Endothelial cell of umbilical vein (primary cell): ENCODE results near the gene TUBB1.

ENCODE experiments used
- EZH2 ChIP-seq: IDR thresholded peaks from 2 replicates; pipeline ENCODE4 v1.6.1; 2012; ENCODE audit warnings: borderline replicate concordance, low read depth, mild to moderate bottlenecking, moderate library complexity, low read length, inconsistent platforms; ENCODE audit not compliant: severe bottlenecking
- GATA2 ChIP-seq: IDR thresholded peaks from 2 replicates; pipeline ENCODE4 v1.7.0; 2011; ENCODE audit warnings: low read depth, mild to moderate bottlenecking, moderate library complexity, mixed read lengths, low read length; ENCODE audit not compliant: insufficient read length, insufficient read depth
- JUN ChIP-seq: IDR thresholded peaks from 2 replicates; pipeline ENCODE4 v1.6.1; 2011; ENCODE audit warnings: borderline replicate concordance, low read depth; ENCODE audit not compliant: insufficient read length, insufficient read depth
- MYC ChIP-seq: IDR thresholded peaks from one replicate; pipeline ENCODE4 v1.6.1; 2011; ENCODE audit warnings: mild to moderate bottlenecking, low read depth, low read length
- POLR2A ChIP-seq: IDR thresholded peaks from 2 replicates; pipeline ENCODE4 v1.6.1; 2012; ENCODE audit warnings: low read depth, mild to moderate bottlenecking, control low read depth, low read length
- POLR2AphosphoS5 ChIP-seq: IDR thresholded peaks from 2 replicates; pipeline ENCODE4 v1.6.1; 2012; ENCODE audit warnings: low read depth, mild to moderate bottlenecking, control low read depth, low read length, moderate library complexity; ENCODE audit not compliant: insufficient read depth
- TF ChIP-seq, protein P1 (sequence below), 2 donors: IDR thresholded peaks; 1 replicate in 1 of 2; 2 replicates in 1 of 2; pipeline ENCODE4 v1.5.1; 2011; ENCODE audit warnings: low read length in 2 of 2, mild to moderate bottlenecking in 2 of 2, moderate library complexity in 2 of 2, control low read depth in 1 of 2, inconsistent platforms in 1 of 2, low read depth in 1 of 2; ENCODE audit not compliant: insufficient read depth in 1 of 2; ENCODE audit errors: extremely low read depth in 1 of 2
- TF ChIP-seq, protein P2 (sequence below): IDR thresholded peaks from 2 replicates; pipeline ENCODE4 v1.6.1; 2011; ENCODE audit not compliant: insufficient read depth, insufficient read length

DNA sequence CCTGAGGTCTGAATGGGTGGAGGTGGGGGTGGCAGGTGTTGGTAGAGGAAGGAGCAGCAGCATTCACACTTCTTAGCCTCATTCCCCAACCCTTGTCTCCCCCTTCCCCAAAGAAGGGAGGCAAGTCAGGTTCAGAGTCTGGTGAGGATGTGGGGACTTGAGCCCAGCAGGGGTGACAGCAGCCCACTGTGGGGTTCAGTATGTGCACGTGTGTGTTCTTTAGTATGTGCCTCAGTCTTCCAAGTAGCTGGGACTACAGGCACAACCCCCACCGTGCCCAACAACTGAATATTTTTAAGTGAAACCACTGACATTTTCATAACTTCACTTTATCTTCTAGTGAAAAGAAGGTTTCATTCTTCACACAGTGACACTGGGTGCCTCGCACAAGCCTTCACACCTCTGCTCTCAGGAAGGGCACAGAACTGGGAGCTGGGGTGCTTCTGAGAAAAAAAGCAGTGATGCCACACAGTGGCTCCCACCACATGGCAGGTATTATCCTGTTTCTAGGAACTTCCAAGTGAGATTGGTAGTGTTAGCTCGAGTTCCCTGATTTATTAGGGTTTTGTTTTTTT lies 56.8 kb downstream of the TUBB1 start:
- TF ChIP-seq, protein P1, sequence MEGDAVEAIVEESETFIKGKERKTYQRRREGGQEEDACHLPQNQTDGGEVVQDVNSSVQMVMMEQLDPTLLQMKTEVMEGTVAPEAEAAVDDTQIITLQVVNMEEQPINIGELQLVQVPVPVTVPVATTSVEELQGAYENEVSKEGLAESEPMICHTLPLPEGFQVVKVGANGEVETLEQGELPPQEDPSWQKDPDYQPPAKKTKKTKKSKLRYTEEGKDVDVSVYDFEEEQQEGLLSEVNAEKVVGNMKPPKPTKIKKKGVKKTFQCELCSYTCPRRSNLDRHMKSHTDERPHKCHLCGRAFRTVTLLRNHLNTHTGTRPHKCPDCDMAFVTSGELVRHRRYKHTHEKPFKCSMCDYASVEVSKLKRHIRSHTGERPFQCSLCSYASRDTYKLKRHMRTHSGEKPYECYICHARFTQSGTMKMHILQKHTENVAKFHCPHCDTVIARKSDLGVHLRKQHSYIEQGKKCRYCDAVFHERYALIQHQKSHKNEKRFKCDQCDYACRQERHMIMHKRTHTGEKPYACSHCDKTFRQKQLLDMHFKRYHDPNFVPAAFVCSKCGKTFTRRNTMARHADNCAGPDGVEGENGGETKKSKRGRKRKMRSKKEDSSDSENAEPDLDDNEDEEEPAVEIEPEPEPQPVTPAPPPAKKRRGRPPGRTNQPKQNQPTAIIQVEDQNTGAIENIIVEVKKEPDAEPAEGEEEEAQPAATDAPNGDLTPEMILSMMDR (IDR thresholded peaks at IDR 0.05; ENCODE audit: extremely low read depth in 1 of 2, insufficient read depth in 1 of 2, low read depth in 1 of 2, low read length in 2 of 2) = no peak
- no peak for TF ChIP-seq MYC
- TF ChIP-seq JUN = no peak
- TF ChIP-seq POLR2A = no peak
- no peak for TF ChIP-seq EZH2
- TF ChIP-seq, protein P2, sequence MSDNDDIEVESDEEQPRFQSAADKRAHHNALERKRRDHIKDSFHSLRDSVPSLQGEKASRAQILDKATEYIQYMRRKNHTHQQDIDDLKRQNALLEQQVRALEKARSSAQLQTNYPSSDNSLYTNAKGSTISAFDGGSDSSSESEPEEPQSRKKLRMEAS = no peak
- TF ChIP-seq GATA2 = no peak
- TF ChIP-seq POLR2AphosphoS5 = no peak
